ENCODE data around the gene CUEDC2.

Gene CUEDC2

DNA sequence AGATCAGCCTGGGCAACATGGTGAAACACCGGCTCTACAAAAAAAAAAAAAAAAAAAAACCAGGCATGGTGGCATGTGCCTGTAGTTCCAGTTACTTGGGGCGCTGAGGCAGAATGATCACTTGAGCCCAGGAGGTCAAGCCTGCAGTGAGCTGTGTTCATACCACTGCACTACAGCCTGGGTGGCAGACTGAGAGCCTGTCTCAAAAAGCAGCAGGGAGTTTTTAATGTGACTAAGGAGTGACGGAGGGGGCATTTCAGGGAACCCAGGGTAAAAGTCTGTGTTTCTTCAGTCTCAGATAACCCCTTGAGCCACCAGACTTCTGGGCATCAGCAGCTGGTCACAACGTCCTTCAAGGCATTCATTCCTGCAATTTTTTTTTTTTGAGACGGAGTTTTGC is 21.1 kb upstream of the CUEDC2 start:
- in situ Hi-C loops (cut with HindIII; ENCODE audit: low sequenced_read_pairs), result no loop called here
- no peak for DNase-seq (ENCODE audit: low read depth, low spot score)
- H3K4me3 ChIP-seq (ENCODE audit: low read depth, low read length), result no peak overlapping the region
- no peak for TF ChIP-seq CTCF (IDR thresholded peaks at IDR 0.05; ENCODE audit: low read depth, low read length)

DNA sequence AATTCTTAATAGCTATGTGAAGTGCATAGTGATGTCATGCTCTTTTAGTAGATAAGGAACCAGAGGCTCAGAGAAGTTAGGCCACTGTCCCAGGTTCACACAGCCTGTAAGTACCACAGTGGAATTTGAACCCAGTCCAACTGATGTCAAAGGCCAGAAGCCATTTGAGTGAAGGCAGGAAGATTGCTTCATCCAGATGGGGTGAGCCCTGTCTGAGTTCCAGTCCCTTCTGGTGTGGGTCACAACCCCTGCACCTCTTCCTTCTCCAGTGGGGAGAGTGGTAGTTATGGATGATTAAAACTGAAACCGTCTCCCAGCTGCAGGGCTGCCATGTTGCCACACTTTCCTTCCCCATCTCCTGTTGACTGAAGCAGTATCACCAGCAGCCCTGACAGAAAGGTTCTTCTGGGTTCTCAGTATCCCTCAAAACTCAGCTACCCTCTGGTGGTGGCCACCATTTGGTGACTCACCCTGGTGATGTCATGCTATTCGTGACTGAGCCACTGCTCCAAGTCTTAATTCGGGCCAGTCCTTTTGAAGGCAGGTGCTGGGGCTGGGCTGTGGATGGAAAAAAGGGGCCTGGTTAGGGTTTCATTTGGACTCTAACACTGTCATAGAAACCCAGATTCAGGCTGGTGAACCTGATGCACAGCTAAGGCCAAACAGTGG is 20.4 kb upstream of the CUEDC2 start:
- TF ChIP-seq CTCF (IDR thresholded peaks at IDR 0.05; ENCODE audit: low read depth, low read length), result no peak
- peak; percentile 71 for DNase-seq (ENCODE audit: low read depth, low spot score)
- in situ Hi-C loops (cut with HindIII; ENCODE audit: low sequenced_read_pairs), result no loop called here
- no peak overlapping the region for H3K4me3 ChIP-seq (ENCODE audit: low read depth, low read length)

GRCh38 chr10:102451105-102451969 is 19.0 kb upstream of the CUEDC2 start, which contains the start of gene C10orf95:
Gene C10orf95 (minus strand): TSS chr10:102451543. CDS start chr10:102451093, 450 bp downstream.
- in situ Hi-C loops (cut with HindIII; ENCODE audit: low sequenced_read_pairs), result no loop called here
- DNase-seq (ENCODE audit: low read depth, low spot score), result no peak
- peak within 1 kb of the TSS; percentile 59 for H3K4me3 ChIP-seq (ENCODE audit: low read depth, low read length)
- TF ChIP-seq CTCF (IDR thresholded peaks at IDR 0.05; ENCODE audit: low read depth, low read length), result no peak

DNA sequence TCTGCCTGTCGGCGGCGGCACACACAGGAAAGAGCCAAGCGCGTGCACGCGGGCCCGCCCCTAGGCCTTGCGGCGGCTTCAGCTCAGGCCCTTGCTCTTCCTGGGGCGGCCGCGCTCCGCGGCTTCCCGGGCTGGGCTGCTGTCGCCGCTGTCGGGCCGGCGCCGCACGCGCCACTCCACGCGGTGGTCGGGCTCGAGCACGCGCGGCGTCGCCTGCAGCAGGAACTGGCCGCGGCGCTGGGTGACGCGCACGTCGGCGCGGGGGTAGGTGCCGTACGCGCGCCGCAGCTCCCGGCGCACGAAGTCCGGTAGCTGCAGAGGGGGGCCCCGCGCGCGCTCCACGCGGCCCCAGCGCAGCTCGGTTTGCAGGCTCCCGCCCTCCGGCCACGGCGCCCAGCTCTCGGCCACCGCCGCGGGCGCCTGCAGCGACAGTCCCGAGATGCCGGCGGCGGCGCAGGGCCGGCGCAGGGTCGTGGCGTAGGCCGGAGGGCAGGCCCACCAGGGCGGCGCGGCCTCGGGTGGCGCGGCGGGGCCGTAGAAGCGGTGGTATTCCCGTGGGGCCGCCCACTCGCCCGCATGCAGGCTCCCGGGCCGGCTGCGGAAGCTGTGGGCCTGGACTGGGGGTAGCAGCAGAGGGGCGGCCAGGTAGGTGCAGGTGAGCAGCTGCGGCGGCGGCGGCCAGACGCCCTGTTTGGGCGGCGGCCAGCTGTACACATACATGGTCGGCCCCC is 18.2 kb upstream of the CUEDC2 start:
- peak; percentile 56 for DNase-seq (ENCODE audit: low read depth, low spot score)
- in situ Hi-C loops (cut with HindIII; ENCODE audit: low sequenced_read_pairs), result no loop called here
- TF ChIP-seq CTCF (IDR thresholded peaks at IDR 0.05; ENCODE audit: low read depth, low read length), result no peak
- peak overlapping the region; percentile 59 for H3K4me3 ChIP-seq (ENCODE audit: low read depth, low read length)

- no peak for TF ChIP-seq CTCF (IDR thresholded peaks at IDR 0.05; ENCODE audit: low read depth, low read length)
- no peak for DNase-seq (ENCODE audit: low read depth, low spot score)
- peak overlapping the region; percentile 59 for H3K4me3 ChIP-seq (ENCODE audit: low read depth, low read length)
- in situ Hi-C loops (cut with HindIII; ENCODE audit: low sequenced_read_pairs), result no loop called here
Observed at GRCh38 chr10:102450124-102450373, 17.7 kb upstream of the CUEDC2 start.

DNA sequence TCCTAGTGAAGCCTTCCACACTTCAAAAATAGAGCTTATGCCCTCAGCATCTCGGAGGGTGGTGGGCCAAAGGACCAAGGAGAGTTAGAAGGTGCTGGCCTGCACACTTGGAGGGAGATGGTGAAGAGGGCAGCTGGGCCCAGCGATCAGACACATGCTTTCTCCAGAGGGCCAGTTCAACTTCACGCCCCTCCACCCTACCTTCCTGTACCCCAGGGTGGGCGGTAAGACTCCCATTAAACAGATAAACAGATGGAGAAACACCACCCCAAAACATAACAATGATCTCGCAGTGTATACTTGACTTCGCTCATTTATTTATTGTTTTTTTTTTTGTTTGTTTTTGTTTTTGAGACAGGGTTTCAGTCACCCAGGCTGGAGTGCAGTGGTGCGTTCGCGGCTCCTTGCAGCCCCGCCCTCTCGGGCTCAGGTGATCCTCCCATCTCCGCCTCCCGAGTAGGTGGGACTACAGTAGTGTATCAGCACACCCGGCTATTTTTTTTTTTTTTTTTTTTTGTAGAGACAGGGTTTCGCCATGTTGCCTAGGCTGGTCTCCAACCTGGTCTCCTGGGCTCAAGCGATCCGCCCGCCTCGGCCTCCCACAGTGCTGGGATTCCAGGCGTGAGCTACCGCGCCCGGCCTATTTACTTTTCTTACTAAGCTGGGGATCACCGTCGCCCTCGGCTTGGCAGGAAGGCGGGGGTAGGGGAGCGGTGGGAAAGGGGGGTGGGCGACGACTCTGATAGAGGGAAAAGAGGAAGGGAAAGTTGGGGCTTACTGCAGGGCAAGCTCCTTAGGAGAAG is 17.1 kb upstream of the CUEDC2 start:
- peak overlapping the region; percentile 59 for H3K4me3 ChIP-seq (ENCODE audit: low read depth, low read length)
- TF ChIP-seq CTCF (IDR thresholded peaks at IDR 0.05; ENCODE audit: low read depth, low read length), result no peak
- in situ Hi-C loops (cut with HindIII; ENCODE audit: low sequenced_read_pairs), result no loop called here
- DNase-seq (ENCODE audit: low read depth, low spot score), result peak; percentile 28
